Fibroblast of lung (primary cell): ENCODE measurements around the gene ACAP3.

Experiments
- EZH2 ChIP-seq: IDR thresholded peaks from 2 replicates; pipeline ENCODE4 v1.5.1; 2012; ENCODE audit warnings: low read length, control low read depth, mild to moderate bottlenecking; ENCODE audit errors: missing control alignments
- TF ChIP-seq, protein P1 (sequence below), 2 donors: IDR thresholded peaks in 1 of 2; conservative IDR thresholded peaks in 1 of 2; 1 replicate in 1 of 2; 2 replicates in 1 of 2; pipeline ENCODE4 v1.5.1; 2011 to 2012; ENCODE audit warnings: low read length in 2 of 2, control low read depth in 1 of 2, inconsistent platforms in 1 of 2, low read depth in 1 of 2, mild to moderate bottlenecking in 1 of 2

DNA sequence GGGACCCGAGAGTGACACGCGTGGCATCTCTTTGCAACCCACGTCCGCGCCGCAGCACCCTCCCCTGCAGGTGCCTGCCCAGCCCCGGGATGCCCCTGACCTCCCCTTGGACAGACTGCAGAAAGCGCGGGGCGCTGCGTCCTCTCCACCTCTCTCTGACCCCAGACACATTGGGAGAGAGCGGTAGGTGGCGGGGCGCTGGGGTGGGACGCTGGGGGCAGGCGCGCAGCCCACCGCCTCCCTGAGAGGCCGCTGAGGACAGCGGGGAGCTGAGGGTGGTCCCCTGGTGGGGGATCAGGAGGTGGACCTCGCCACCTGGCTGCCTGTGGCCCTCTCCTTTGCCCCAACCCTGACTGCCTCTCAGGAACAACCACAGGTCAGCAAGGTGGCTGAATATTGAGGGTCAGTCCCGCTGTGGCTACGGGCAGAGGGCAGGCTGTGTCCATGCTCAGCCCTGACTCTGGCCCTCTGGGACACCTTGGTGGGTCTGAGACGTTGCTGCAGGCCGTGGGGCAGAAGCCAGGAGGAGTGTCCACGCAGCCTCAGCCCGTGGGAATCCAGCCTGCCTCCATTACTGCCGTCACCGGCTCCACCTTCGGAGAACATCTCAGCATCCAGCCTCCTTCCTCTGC, 33.3 kb downstream of the ACAP3 start:
- TF ChIP-seq, protein P1, sequence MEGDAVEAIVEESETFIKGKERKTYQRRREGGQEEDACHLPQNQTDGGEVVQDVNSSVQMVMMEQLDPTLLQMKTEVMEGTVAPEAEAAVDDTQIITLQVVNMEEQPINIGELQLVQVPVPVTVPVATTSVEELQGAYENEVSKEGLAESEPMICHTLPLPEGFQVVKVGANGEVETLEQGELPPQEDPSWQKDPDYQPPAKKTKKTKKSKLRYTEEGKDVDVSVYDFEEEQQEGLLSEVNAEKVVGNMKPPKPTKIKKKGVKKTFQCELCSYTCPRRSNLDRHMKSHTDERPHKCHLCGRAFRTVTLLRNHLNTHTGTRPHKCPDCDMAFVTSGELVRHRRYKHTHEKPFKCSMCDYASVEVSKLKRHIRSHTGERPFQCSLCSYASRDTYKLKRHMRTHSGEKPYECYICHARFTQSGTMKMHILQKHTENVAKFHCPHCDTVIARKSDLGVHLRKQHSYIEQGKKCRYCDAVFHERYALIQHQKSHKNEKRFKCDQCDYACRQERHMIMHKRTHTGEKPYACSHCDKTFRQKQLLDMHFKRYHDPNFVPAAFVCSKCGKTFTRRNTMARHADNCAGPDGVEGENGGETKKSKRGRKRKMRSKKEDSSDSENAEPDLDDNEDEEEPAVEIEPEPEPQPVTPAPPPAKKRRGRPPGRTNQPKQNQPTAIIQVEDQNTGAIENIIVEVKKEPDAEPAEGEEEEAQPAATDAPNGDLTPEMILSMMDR (conservative IDR thresholded peaks at IDR 0.05 in 1 of 2, IDR thresholded peaks at IDR 0.05 in 1 of 2; ENCODE audit: low read depth in 1 of 2, low read length in 2 of 2) = no peak
- no peak for TF ChIP-seq EZH2
